Neural crest cell (in vitro differentiated cells): ENCODE measurements around the gene FALEC. TPM values are rescaled to one million over a fixed set of nuclear protein-coding genes. Genes with fewer than 3 reads are reported as not detected.

Source experiments
- DNase-seq: peaks from one replicate; pipeline ENCODE4 v3.0.0; 2021; ENCODE audit warnings: low read depth, mixed read lengths, low spot score
- H3K27ac Mint-ChIP-seq: one replicate; pipeline ENCODE4 v1.8.0; 2021; ENCODE audit warnings: mild to moderate bottlenecking, mixed read lengths; ENCODE audit not compliant: unreplicated experiment
- H3K27me3 Mint-ChIP-seq: 2 replicates; pipeline ENCODE4 v1.8.0; 2021; ENCODE audit warnings: low read depth, mild to moderate bottlenecking, mixed read lengths
- H3K36me3 Mint-ChIP-seq: 2 replicates; pipeline ENCODE4 v1.8.0; 2021; ENCODE audit warnings: low read depth, mild to moderate bottlenecking, mixed read lengths
- H3K4me1 Mint-ChIP-seq: 2 replicates; pipeline ENCODE4 v1.8.0; 2021; ENCODE audit warnings: mixed read lengths
- H3K4me3 Mint-ChIP-seq: one replicate; pipeline ENCODE4 v1.8.0; 2021; ENCODE audit warnings: mild to moderate bottlenecking, mixed read lengths
- H3K9me3 Mint-ChIP-seq: 2 replicates; pipeline ENCODE4 v1.8.0; 2021; ENCODE audit warnings: mixed read lengths
- total RNA-seq: library from RNA; stranded (reverse); gene quantifications from 2 replicates; pipeline ENCODE4 v1.2.1, GENCODE V29; 2021
- TF ChIP-seq, protein P1 (sequence below): fragments of 200-600 bp; sonication (generic); conservative IDR thresholded peaks from 2 replicates; pipeline ENCODE4 v1.5.0; 2021; ENCODE audit warnings: antibody characterized with exemption, mild to moderate bottlenecking

Gene FALEC
- total RNA-seq, 1 donor from 2014 or later, result 1.3 TPM

DNA sequence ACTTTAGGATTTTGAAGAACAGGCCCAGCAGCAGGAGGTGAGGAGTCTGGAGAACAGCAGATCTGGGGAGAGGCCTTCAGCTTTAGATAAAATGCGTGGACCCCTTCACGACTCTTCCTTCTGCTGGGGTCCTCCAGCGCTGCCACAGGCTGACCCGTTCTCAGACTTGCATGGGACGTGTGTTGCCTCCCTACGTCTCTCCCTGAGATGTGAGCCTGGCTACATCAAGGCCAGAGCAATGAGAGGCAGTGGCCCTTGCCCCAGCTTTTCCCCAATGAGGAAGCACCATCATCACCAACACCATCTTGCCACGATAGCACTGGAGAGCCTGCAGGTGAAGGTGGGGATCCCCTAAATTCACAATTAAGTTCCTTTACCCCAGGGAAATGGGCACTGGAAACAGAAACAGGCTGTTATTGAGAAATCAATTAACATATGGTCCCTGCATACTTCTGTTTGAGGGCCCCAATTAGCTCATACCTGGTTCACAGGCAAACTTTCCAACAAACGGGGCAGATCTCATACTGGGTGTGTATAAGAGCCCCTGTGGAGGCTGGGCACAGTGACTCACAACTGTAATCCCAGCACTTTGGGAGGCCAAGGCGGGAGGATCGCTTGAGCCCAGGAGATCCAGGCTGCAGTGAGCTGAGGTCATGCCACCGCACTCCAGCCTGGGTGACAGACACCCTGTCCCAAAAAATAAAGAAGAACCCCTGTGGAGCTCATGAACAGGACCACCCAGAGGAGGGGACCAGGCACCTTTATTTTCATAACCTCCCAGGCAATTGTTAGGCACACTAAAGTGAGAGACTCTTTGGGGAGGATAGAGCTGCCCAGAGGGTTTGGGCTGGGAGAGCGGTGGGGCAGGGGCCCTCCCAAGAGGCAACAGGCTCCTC, 21.5 kb downstream of the FALEC start:
- no peaks in the 10 kb centered on the region for H3K9me3 Mint-ChIP-seq
- no peak overlapping the region for H3K4me3 Mint-ChIP-seq
- no peaks in the 10 kb centered on the region for H3K36me3 Mint-ChIP-seq
- TF ChIP-seq, protein P1, sequence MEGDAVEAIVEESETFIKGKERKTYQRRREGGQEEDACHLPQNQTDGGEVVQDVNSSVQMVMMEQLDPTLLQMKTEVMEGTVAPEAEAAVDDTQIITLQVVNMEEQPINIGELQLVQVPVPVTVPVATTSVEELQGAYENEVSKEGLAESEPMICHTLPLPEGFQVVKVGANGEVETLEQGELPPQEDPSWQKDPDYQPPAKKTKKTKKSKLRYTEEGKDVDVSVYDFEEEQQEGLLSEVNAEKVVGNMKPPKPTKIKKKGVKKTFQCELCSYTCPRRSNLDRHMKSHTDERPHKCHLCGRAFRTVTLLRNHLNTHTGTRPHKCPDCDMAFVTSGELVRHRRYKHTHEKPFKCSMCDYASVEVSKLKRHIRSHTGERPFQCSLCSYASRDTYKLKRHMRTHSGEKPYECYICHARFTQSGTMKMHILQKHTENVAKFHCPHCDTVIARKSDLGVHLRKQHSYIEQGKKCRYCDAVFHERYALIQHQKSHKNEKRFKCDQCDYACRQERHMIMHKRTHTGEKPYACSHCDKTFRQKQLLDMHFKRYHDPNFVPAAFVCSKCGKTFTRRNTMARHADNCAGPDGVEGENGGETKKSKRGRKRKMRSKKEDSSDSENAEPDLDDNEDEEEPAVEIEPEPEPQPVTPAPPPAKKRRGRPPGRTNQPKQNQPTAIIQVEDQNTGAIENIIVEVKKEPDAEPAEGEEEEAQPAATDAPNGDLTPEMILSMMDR, result no peak
- H3K4me1 Mint-ChIP-seq, result peaks cover 20% of the 10 kb centered on the region
- H3K27ac Mint-ChIP-seq, result no peak overlapping the region
- H3K27me3 Mint-ChIP-seq, result no peaks in the 10 kb centered on the region
- DNase-seq, result no peak

DNA sequence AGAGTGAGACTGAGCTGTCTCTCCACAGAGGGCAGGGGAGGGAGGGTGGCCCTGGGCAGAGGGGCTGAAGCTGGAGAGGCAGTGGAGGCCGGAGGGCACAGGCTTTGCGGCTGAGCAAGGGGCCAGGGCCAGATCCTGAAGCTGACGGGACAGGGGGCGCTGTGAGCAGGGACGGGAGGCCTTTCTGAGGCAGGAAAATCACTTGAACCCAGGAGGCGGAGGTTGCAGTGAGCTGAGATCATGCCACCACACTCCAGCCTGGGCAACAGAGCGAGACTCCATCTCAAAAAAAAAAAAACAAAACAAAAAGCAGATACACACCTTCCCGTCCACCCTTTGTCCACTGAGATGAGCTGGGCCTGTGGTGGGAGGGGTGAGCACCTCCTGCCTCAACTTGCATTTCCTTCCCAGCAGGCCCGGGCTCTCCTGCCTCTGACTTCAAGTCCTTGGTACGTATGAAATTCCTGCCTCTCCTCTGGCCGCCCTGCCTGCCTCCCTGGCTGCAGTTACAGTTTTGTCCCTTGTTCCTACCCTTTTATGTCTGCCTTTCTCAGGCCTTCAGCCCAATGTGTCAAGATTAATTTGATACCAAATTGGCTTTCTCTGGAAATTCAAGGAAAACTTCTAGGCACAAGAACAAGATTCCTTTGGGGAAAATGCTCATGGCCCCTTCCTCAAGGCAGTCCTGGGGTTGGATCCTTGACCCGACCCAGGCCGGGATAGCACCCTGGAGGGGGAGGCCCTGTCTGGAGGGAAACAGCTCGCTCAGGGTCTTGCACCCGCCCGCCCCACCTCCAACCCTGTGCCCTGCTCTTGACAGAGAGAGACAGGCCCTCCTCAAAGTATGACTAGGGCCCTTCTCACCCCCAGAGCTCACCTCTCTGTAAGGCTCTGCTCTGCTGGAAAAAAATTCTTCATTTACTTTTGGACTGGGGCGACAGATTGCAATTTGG, 22.5 kb downstream of the FALEC start:
- no peaks in the 10 kb centered on the region for H3K36me3 Mint-ChIP-seq

DNA sequence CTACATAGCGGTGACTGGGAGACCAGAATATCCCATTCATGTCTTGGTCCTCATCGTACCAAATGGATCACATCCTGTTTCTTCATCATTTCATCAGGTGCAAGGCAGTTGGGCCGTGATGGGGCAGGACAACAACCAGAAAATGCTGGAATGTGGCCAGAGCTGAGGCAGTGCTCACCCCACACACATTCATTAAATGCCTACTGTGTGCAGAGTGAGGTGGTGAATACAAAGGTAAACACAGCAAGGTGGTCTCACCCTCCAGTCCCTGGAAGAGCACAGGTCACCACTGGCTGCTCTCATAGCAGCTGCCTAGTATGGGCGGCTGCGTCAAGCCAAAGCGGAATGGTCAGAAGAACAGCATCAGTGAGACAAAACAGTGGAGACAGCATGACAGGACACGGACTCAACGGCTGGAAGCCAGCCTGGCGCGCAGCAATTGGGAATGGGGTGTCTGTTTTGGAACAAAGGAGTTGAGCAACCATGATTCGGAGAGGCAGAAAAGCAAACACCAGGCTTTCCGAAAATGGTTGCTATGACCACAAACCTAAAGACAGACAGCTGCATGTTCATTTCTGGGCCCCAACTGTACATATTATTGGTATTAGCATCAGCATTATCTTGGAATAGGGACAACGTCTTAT, 28.1 kb downstream of the FALEC start:
- Mint-ChIP-seq H3K4me1 (peaks cover 10% of the 10 kb centered on the region), H3K4me3 (no peak overlapping the region), H3K9me3 (no peaks in the 10 kb centered on the region), H3K36me3 (no peaks in the 10 kb centered on the region), H3K27ac (no peak overlapping the region), H3K27me3 (peaks cover 11% of the 10 kb centered on the region)
- DNase-seq, result no peak
- TF ChIP-seq, protein P1, result no peak

More for the DNA sequence above, 22.5 kb downstream of the FALEC start:
- Mint-ChIP-seq H3K27ac (no peak overlapping the region), H3K27me3 (no peaks in the 10 kb centered on the region), H3K9me3 (no peaks in the 10 kb centered on the region), H3K4me3 (no peak overlapping the region), H3K4me1 (peaks cover 12% of the 10 kb centered on the region)
- TF ChIP-seq, protein P1, result peak; percentile 14
- no peak for DNase-seq

DNA sequence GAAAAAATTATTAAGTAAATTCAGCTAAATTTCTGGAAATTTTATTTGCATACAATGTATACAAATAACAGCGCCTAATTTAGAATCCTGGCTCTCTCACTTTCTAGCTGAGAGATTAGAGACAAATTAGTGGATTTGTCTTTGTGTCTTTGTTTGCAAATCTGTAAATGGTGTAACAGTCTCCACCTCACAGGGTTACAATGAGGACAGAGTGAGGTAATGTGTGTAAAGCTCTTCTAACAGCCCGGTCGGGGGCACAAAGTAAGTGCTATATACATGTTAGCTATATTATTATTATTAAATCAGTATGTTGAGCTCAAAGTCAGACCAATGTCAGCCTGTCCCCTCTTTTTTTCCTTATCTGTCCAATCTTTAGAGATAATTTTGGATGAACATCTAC, 28.7 kb downstream of the FALEC start:
- Mint-ChIP-seq H3K27me3 (peaks cover 11% of the 10 kb centered on the region), H3K27ac (no peak overlapping the region), H3K9me3 (no peaks in the 10 kb centered on the region), H3K36me3 (no peaks in the 10 kb centered on the region), H3K4me3 (no peak overlapping the region), H3K4me1 (peaks cover 7% of the 10 kb centered on the region)
- DNase-seq, result no peak
- TF ChIP-seq, protein P1, result no peak

DNA sequence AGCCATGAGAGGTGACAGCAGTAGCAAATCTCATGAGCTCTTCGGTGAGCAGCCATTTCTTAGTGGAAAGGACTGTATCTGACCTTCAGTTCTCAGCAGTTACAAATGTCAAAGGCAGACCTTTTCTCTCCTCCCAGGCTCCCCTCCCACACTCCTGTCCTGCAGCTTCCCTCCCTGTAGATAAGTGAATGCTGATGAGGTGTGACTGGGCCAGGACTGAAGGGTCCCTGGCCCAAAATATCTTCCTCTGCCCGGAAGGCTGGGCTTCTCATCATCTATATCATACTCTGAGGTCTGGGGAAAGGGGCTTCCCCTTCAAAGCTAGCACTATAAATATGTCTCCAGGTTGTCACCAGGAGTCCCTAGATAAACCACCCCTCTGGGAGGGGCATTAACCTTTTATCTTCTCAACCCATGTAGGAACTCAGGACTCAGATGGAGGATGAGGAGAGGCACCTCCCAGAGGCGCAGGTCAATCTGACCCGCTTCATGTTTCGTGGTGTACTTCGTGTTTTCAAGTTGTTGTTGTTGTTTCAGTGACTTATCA, 30.0 kb downstream of the FALEC start:
- Mint-ChIP-seq H3K4me1 (peaks cover 12% of the 10 kb centered on the region), H3K27me3 (peaks cover 19% of the 10 kb centered on the region), H3K9me3 (no peaks in the 10 kb centered on the region), H3K4me3 (no peak overlapping the region), H3K36me3 (no peaks in the 10 kb centered on the region), H3K27ac (no peak overlapping the region)
- DNase-seq, result no peak
- TF ChIP-seq, protein P1, result no peak
